GM18873 (cell line): ENCODE results near the gene SCRT2.

Experiments
- ATAC-seq: cut with Tn5 transposase; IDR thresholded peaks from one replicate; pipeline ENCODE4 v1.9.1; 2021; ENCODE audit warnings: mild to moderate bottlenecking, moderate library complexity, moderate number of reproducible peaks; ENCODE audit not compliant: unreplicated experiment, low FRiP score

SCRT2 gene

DNA sequence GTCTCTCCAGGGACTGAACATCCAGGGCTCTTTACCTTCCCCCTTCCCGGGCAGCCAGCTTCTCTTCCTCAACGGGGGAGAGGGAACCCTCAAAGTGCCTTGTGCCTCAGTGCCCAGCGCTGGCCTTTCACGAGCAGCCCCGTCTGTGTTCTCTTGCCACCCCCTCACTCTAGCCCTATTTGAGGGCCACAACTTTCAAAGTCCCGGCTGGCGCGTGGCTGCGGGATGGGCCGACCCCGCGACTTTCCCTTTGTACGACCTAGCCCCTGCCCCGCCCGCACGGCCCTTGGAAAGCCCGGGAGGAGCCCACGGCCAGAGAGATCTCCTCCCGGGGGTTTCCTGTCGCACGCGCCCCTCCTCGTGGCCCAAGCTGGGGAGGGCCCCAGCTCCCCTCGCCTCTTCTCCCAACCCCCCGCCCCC is 559 bp downstream of the SCRT2 start:
- ATAC-seq: no peak

DNA sequence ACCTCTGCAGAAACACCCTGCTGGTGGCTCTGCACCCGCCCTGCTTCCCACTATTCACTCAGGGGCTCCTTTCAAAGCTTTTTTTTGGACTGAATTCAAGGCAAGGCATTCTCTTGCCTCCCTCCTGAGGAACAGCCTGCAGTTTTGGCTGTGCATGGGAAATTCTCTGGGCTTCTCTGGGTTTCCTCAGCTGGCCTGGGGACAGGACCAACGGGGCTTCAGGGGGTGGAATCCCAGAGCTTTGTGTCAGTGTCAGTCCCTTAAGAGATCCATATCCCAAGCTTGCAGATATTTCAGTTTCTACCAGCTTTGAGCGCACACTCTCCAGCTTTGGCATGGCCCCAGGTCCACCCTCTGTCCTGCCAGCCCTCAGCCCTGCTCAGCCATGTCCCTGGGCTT is 2.0 kb downstream of the SCRT2 start:
- no peak for ATAC-seq

DNA sequence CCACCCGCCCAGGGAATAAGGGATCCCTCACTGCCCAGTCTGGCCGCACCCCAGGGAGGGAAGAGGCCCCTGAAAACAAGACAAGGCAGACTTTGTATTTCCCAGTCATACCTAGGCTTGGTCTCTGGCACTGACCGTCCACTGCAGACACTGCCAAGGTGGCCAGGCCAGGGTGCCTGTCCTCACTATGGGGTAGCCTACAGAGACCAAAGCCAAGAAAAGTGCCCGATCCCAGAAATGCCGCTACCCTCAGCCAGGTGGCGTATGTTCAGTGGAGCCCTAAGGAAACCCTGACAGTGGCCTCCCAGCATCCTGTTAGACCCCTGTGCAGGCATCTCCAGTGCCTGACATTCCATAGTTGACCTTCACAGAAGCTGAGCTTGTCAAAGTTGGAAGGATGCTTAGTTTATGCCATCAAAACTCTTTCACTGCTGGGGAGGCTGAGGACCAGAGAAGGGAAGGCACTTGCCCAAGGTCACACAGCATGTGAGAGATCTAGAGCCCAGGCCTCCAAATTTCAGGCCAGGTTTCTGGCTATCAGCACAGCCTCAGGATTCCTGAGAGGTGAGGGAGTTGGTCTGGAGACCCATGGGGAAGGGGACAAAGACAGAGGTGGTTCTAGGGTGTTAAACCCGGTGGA is 2.5 kb downstream of the SCRT2 start:
- ATAC-seq: no peak

DNA sequence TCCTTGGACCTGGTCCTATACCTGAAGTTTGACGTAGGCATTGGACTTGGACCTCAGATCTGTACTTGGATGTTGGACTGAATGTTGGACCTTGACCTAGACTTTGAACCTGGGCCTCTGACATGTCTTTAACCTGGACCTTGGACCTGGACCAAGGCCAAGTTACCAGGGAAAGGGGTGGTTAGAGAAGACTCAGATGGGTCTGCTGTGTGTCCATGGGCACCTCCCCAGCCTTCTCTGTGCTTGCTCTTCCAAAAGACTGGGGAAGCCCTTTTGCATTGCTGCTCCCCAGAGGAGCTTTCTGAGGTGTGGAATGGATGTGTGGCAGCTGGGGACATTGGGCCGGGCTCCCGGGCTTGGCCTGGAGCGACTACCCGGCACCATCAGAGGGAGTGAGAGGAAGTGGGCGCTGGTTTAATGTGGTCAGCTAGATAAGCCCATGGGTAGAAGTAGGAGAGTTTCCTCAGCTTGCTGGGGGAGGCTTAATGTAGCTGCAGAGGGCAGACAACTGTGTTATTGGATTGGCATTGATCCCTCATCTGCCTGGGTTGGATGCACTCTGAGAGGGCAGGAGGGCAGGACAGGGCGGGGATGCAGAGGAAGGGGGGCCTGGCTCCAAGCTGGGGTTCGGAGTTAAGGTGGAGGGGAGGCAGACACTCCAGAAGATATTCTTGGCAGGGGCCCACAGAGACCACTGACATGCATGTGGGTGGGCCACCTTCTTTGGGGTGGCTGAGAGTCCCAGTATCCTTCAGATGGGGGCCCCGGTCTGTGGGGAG is 4.2 kb downstream of the SCRT2 start:
- ATAC-seq: no peak

DNA sequence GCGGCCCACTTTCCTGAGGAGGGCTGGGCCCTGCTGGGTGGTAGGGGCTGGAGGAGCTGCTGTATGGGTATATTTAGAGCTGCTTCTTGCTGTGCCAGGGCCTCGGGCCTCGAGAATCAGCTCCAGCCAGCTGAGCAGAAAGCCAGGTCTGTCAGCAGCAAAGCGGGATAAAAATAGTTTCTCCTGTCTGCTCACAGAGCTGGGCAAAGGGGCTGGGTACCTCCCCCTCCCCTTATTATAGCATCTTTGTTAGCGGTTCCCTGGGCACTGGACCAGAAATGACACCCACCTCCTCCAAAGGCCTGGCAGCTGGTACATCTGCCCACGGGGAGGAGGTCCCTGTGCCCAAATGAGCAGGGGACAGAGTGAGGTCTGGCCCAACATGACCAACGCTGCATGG is 6.0 kb downstream of the SCRT2 start:
- ATAC-seq: no peak

DNA sequence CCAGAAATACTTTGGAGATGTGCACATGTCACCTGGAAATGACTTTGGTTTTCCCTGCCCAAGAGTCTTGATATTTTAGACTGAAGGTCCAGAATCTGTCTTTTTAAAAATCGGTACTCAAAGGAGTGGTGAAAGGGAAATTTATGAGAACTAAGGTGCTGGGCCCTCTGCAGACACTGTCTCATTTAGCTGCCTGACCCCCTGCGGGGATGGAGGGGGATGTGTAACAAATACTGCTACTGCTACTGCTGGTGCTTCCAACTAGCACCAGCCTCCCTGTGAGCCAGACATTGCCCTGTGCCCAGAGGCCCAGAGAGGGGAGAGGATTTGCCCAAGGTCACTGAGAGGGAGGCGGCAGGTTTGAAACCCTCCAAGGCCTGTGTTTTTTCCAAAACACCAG is 7.0 kb downstream of the SCRT2 start:
- no peak for ATAC-seq

DNA sequence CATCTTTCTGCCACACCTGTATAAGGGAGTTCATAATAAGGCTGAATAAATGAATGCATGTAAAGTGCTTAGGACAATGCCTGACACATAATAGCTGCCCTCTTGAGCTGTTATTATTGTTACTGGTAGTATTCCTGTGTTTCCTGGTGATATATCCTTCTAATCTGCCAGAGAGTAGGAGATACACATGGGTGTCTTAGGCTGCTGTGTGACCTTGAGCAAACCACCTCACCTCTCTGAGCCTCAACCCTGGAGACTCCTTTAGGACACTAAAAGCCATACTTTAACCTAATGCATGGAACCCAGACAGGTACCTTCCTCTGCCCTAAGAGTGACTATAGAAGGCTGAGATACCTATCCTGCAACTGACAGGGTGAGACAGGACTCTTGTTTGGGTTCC is 7.6 kb downstream of the SCRT2 start:
- no peak for ATAC-seq

DNA sequence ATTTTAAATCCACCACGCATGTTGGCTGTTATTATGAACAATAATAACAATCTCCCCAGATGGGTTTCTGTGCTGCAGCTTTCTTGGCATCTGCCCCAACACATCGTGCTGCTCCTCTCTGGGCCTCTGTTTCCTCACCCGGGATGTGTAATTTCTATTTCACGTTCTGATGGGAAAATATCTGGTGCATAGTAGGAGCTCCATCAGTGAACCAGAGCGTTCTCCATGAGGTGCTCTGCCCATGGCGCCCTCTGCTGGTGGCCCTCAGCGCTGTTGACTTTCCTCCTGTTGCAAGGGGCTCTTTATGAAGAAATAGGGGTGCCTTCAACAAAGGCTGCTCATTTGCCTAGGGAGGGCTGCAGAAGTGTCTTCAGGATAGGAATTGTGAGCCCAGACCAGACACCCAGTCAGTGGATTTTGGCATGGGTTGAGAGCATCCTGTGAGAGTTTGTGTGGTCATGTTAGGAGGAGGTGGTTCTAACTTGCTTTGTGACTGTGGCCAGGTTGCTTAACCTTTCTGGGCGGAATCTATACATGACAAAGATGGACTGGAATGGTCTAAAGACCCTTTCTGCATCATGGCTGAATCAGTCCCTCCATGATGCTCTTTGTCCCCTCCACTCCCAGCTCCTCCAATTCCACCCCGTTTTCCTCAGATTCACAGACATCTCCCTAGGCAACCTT is 8.1 kb downstream of the SCRT2 start:
- no peak for ATAC-seq

DNA sequence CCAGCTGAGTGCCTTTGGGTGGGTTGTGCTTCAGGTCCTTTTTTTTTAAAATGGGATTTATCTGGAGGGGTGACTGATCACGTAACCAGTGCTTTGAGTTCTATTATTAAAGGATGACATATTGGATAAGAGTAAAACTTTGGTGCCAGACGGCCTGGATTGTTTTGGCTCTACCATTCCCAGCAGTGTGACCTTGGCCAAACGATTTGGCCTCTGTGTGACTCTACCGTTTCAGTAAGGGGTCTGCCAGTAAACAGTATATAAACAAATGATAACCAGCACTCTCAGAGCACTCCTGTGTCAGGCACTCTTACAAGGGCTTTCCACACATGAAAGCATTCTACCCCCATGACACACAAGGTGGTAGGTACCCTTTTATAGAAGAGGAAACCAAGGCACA is 8.7 kb downstream of the SCRT2 start:
- no peak for ATAC-seq

DNA sequence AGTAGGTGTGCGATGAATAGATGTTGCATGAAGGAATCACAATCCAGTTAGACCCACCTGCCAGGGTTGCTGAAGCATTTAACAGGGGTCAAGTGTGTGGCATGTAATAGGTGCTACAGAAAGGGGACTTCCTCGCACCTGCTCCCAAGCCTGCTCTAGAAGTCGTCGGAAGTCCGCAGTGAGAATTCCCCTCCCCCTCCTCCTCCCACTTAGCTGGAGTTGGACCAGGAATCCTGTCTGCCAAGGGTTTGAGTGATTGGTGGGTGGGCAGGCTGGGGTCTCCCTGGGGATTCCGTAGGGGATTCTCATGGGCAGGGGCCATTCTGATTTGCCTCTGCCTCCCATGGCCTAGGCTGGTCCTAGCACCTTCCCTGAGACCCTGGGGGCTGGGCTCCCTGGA is 10.3 kb downstream of the SCRT2 start:
- no peak for ATAC-seq

DNA sequence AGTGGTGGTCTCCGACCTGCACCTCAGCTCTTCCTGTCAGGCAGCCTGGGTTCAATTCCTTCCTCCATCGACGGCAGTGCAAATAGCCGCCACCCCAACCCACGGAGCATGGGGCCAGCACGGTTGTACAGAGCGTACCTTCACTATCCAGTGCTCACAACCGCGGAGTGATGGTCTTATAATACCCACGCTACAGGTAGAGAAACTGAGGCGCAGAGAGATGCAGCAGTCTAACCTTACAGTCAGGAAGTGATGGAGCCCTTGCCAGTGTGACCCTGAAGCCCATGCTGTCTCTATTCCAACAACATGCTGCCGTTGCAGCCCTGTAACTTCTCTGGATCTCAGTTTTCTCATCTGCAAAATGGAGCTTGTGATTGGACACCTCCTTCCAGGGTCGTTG is 11.0 kb downstream of the SCRT2 start:
- ATAC-seq: no peak

DNA sequence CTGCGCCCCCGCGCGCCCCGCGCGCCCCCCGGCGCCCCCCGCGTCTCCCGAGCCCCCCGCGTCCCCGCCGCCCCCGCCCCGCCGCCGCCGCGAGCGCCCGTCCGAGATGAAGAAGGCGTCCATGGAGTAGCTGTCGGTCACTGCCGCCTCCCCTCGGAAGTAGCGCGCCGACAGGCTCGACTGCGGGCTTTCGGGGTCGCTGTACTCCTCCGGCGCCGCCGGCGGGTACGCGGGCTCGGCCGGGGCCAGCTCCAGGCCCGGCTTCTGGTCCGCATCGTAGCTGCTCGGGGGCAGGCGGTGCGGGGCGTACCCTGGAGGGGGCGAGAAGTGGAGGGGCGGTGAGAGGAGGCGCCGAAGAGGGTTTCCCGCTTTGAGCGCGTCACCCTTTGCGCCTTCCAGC is 11.5 kb downstream of the SCRT2 start:
- ATAC-seq: no peak

DNA sequence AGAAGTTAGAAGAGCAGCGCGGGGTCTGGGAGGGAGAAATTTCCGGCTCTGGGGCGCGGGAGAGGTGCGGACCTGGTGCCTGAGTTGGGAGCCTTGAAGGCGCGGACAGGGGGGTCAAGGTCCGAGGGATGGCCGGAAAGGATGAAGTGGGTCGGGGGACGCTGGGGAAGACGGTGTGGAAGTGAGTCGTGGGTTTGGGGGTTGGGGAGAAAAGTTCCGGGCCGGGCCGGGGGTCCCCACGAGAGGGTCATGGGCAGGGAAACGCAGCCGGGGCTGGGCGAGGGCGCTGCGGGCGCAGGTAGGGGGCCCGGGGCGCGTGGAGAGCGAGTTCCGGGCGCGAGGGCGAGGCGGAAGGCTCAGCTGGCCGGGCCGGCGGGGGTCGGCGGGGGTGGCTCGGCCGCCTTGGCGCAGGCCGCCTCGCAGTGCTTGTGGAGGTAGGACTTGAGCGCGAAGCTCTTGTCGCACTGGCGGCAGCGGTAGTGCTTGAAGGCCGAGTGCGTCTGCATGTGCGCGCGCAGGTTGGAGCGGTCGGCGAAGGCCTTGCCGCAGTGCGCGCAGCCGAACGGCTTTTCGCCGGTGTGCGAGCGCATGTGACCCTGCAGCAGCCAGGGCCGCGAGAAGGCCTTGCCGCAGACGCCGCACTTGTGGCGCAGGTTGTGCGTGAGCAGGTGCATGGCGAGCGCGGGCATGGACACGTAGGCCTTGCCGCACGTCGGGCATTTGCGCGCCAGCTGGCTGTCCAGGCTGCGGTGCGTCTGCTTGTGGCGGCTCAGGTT is 12.1 kb downstream of the SCRT2 start:
- no peak for ATAC-seq

DNA sequence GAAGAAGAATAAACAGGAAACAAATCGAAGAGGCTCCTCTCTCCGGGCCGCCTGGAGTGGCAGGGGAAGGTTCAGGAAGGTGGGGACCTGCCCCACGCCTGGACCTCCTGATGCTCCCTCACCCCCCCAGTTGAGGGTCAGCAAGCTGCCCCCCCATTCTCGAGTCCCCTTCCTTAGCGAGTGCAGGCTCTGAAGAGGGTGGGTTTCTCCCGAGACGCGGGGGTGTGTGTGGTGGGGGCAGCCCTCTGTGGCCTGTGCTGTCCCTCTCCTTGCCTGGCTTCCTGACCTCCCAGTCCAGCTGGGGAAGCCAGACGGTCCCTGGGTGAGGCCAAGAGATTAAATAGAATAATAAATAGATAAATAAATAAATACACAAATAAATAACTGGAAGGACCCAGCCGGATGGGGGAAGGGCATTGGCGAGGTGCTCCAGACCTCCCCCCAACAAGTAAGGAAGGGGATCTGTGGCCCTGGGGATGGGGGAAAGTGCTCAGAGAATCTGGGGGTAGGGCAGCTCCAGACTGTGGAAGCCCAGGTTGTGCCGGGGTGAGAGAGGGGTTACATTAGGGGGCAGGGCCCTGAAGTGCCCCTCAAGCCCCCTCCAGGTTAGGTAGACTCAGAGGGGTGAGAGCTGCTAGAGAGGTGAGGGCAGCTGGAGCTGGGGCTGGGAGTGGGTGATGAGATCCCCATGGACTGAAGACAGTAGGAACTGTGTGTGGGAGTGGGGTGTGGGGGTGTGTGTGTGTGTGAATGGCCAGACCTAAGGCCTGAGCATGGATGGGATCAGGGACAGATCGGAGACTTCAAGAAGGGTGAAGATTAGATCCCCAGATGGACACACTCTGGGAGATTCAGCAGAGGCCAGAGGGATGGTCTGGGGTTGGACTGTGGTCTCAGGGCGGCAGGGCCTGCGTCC is 13.1 kb downstream of the SCRT2 start:
- no peak for ATAC-seq

DNA sequence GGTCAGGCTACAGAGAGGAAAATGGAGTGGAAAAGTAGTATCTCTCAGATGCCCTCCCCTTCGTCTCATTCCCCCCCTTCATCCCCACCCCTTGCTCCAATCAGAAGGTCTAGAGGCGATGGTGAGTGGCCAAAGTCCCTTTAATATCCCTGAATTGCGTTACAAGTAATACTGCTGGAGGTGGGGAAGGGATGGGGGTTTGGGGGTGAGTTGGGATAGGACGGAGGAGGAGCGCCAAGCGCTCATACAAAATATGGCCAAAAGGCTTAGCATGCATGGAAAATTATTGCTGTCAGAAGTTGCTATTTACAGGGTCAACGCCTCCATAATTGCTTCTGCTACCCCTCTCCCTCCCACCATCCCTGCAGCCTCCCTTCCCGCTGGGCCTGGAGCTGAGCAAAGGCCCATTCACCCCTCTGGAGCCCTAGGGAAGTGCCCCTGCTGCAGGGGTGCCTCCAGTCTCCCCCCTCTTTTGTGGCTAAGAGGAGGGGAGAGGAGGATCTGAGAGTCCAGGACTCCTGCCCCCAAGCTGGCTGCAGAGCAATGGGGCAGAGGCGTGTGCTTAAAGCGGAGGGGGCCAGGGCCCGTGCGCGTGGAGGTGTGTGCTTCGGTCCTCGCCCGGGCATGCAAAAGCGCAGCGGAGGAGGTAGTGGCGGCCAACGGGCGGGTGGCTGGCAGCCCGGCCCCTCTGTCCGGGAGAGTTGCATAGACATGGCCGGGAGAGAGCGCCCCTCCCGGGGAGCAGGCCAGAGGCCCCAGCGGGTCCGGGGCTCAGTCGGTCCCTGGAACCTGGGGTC is 13.9 kb downstream of the SCRT2 start:
- ATAC-seq: no peak

DNA sequence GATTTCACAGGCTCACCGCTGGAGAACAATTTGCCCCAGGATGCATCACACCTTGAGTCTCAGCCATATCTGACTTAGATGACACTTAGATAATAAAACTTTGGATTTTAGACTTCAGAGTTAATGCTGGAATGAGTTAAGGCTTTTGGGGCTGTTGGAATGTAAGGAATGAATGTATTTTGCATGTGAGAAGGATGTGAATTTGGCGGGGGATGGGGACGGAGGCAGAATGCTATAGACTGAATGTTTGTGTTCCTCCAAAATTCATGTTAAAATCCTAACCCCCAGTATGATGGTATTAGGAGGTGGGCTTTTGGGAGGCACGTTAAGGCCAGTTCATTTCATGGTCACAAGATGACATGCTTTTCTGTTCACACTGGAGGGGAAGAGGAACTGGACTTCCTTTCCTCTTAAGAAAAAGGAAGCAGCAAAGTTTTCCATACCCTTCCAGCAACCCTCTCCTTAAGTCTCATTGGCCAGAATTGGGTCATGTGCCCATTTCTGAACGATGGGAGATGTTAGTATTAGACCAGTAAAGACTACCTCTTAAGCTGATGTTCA is 16.8 kb downstream of the SCRT2 start:
- no peak for ATAC-seq

DNA sequence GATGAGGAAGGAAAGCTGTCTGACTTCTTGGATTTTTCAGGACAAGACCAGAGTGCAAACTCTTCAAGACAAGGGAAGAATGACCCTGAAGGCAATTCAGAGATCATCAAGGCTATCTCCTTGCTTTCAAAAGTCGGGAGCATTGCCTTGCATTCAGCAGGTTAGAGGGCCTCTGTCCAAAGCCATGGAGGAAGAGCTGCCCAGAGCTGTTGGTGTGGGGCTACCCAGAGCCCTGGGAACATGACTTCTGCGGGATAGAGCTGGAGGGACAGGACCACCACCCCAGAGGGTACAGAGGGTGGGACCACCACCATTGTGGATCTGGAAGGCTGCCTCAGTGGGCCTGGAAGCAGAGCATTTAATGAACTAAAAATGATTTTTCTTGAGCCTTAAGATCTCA is 17.4 kb downstream of the SCRT2 start:
- ATAC-seq: no peak

DNA sequence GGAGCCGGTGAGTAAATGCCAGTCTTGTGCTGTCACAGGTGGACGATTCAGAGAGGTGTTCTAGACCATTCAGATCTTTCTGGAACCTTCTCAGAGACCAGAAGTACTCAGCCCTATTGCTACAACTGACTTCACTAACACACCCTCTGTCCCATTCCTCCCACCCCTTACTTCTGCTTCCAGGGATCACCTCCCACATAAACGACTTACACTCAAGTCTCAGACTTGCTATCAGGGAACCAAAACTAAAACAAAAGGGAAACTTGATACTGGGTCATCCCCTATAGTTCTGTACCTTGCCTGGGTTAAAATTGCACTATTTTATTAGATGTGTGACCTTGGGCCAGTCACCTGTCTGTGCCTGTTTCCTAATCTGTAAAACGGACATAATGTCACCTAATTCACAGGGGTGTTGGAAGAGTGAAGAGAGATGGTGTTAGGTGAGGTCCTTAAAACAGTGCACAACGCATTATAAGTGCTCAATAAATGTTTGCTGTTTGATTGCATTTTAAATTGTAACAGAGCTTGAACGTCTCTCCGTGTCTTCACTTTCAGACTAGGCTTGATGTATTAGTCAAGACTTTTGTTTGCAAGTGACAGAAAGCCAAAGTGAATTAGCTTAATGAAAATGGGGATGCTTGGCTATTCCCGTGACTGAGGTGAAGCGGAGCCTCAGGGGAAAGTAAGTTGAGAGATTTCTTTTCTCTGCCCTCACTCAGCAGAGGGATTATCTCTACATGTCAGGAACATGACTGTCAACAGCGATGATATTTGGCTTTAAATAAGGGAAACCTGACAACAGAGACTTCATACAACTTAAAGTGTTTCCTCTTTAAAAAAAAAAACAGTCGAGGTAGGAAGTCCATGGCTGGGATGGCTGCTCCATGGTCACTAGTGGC is 19.6 kb downstream of the SCRT2 start:
- ATAC-seq: no peak
